ENCODE measurements around the gene TFG. TPM values are rescaled to one million over a fixed set of nuclear protein-coding genes. Genes with fewer than 3 reads are reported as not detected.

The TFG gene
- total RNA-seq, 1 experiment from 2014 or later: 224 TPM

GRCh38 chr3:100748967-100749366 lies 39.7 kb downstream of the TFG start:
- POLR2A ChIA-PET (ENCODE audit: unreplicated experiment): no interaction called here
- Histone ChIP-seq H2AFZ (no peak overlapping the region), H3K4me2 (no peak overlapping the region), H4K20me1 (ENCODE audit: insufficient read depth) (peaks cover 14% of the 10 kb centered on the region), H3K27ac (no peak overlapping the region), H3K79me2 (ENCODE audit: low read depth) (no peaks in the 10 kb centered on the region), H3K27me3 (ENCODE audit: insufficient read depth, low read depth) (no peaks in the 10 kb centered on the region), H3K4me1 (replicated peaks; ENCODE audit: insufficient read depth) (no peaks in the 10 kb centered on the region), H3F3A (ENCODE audit: insufficient read depth, low read depth) (peaks cover 28% of the 10 kb centered on the region), H3K9me3 (ENCODE audit: insufficient read depth, low read depth) (no peaks in the 10 kb centered on the region), H3K36me3 (ENCODE audit: low read depth) (peaks cover 73% of the 10 kb centered on the region), H3K4me3 (no peak overlapping the region), H3K9me2 (ENCODE audit: insufficient read depth) (no peaks in the 10 kb centered on the region)
- CTCF ChIA-PET: no interaction called here
- no TSS peak for BruUV-seq (replicated peaks)
- DNase-seq: no peak
- intact Hi-C loops (cut with micrococcal nuclease; ENCODE audit: unreplicated experiment): loop anchor here (10.0 kb wide), 1 partner anchor 434 kb away; no protein-coding TSS in a partner anchor
- TF ChIP-seq CTCF (conservative IDR thresholded peaks at IDR 0.05) (no peak), EZH2 (IDR thresholded peaks at IDR 0.05; ENCODE audit: low read depth) (no peak)

- Histone ChIP-seq H3K4me3 (no peak overlapping the region), H3K4me2 (no peak overlapping the region), H3K79me2 (ENCODE audit: low read depth) (no peaks in the 10 kb centered on the region), H3K9me3 (ENCODE audit: insufficient read depth, low read depth) (no peaks in the 10 kb centered on the region), H4K20me1 (ENCODE audit: insufficient read depth) (no peaks in the 10 kb centered on the region), H3K27me3 (ENCODE audit: insufficient read depth, low read depth) (no peaks in the 10 kb centered on the region), H3K27ac (no peak overlapping the region), H2AFZ (no peak overlapping the region), H3K36me3 (ENCODE audit: low read depth) (peaks cover 28% of the 10 kb centered on the region), H3F3A (ENCODE audit: insufficient read depth, low read depth) (peaks cover 44% of the 10 kb centered on the region), H3K4me1 (replicated peaks; ENCODE audit: insufficient read depth) (no peaks in the 10 kb centered on the region), H3K9me2 (ENCODE audit: insufficient read depth) (no peaks in the 10 kb centered on the region)
- intact Hi-C loops (cut with micrococcal nuclease; ENCODE audit: unreplicated experiment): loop anchor here (5.0 kb wide), 1 partner anchor 443 kb away; no protein-coding TSS in a partner anchor
- CTCF ChIA-PET: interaction anchor here (0.5 kb wide), 1 partner anchor 442 kb away, joined by 3 read pairs; no protein-coding TSS in a partner anchor
- DNase-seq: no peak
- no TSS peak for BruUV-seq (replicated peaks)
- POLR2A ChIA-PET (ENCODE audit: unreplicated experiment): no interaction called here
- TF ChIP-seq EZH2 (IDR thresholded peaks at IDR 0.05; ENCODE audit: low read depth): no peak
Measured at GRCh38 chr3:100753846-100754245, 44.6 kb downstream of the TFG start.

GRCh38 chr3:100754563-100755334 lies 45.5 kb downstream of the TFG start:
- intact Hi-C loops (cut with micrococcal nuclease; ENCODE audit: unreplicated experiment): loop anchor here (5.0 kb wide), 1 partner anchor 443 kb away; no protein-coding TSS in a partner anchor
- no peak overlapping the region for H3K27ac ChIP-seq
- H3K4me1 ChIP-seq (replicated peaks; ENCODE audit: insufficient read depth): no peaks in the 10 kb centered on the region
- H3K36me3 ChIP-seq (ENCODE audit: low read depth): peaks cover 19% of the 10 kb centered on the region
- peaks cover 46% of the 10 kb centered on the region for H3F3A ChIP-seq (ENCODE audit: insufficient read depth, low read depth)
- no peaks in the 10 kb centered on the region for H4K20me1 ChIP-seq (ENCODE audit: insufficient read depth)
- no peak for DNase-seq
- CTCF ChIA-PET: interaction anchor here (0.6 kb wide), 1 partner anchor 269 kb away, joined by 3 read pairs; no protein-coding TSS in a partner anchor
- no peaks in the 10 kb centered on the region for H3K9me2 ChIP-seq (ENCODE audit: insufficient read depth)
- no peaks in the 10 kb centered on the region for H3K79me2 ChIP-seq (ENCODE audit: low read depth)
- no peaks in the 10 kb centered on the region for H3K27me3 ChIP-seq (ENCODE audit: insufficient read depth, low read depth)
- no peak overlapping the region for H3K4me2 ChIP-seq
- H2AFZ ChIP-seq: no peak overlapping the region
- no TSS peak for BruUV-seq (replicated peaks)
- TF ChIP-seq CTCF (conservative IDR thresholded peaks at IDR 0.05) (peak; percentile 42; the same call in 1 of the 2 replicates), EZH2 (IDR thresholded peaks at IDR 0.05; ENCODE audit: low read depth) (no peak)
- H3K9me3 ChIP-seq (ENCODE audit: insufficient read depth, low read depth): no peaks in the 10 kb centered on the region
- no peak overlapping the region for H3K4me3 ChIP-seq
- POLR2A ChIA-PET (ENCODE audit: unreplicated experiment): no interaction called here

Data from PC-9 (cell line).